IMR-90 (cell line): Measurements from ENCODE around the gene FAM47E. TPM values are rescaled to one million over a fixed set of nuclear protein-coding genes. Genes with fewer than 3 reads are reported as not detected.

Source experiments
- ATAC-seq: fragments of 200-7000 bp; cut with Tn5 transposase; 2 replicates; pipeline ENCODE4 v1.9.1; 2020; ENCODE audit warnings: low read depth, mild to moderate bottlenecking, moderate library complexity
- BruUV-seq: library from RNA; stranded (reverse); fragments of 400-500 nt; replicated peaks from 2 replicates; lab custom pipeline; 2021; lab: Mats Ljungman, UMichigan
- CTCF ChIA-PET: fragments of 300-600 bp; formaldehyde crosslinking; extraction: SDS; loops from one replicate; lab custom pipeline; 2021; ENCODE audit warnings: antibody characterized with exemption; lab: Yijun Ruan, JAX
- POLR2A ChIA-PET: fragments of 300-600 bp; sonication (Branson Sonifier 250); formaldehyde crosslinking; loops from one replicate; lab custom pipeline; 2022; ENCODE audit warnings: antibody characterized with exemption; ENCODE audit not compliant: unreplicated experiment; lab: Charles Lee
- DNase-seq: peaks from one replicate; pipeline ENCODE4 v3.0.0; 2013
- H2AFZ ChIP-seq: replicated peaks from 2 replicates; pipeline ENCODE3; 2013; ENCODE audit warnings: low read length, mild to moderate bottlenecking; ENCODE audit not compliant: poor library complexity
- H2AK5ac ChIP-seq: 2 replicates; pipeline ENCODE4 v1.6.1; 2013; ENCODE audit warnings: low read depth, low read length, inconsistent platforms
- H2AK9ac ChIP-seq: replicated peaks from 2 replicates; pipeline ENCODE3; 2013; ENCODE audit warnings: mild to moderate bottlenecking, low read depth, low read length, moderate library complexity; ENCODE audit not compliant: poor library complexity
- H2BK120ac ChIP-seq: 2 replicates; pipeline ENCODE4 v1.6.1; 2013; ENCODE audit warnings: low read depth, low read length, inconsistent platforms
- H2BK15ac ChIP-seq: 3 replicates; pipeline ENCODE4 v1.6.1; 2013; ENCODE audit warnings: low read depth, low read length, inconsistent platforms
- H2BK20ac ChIP-seq: 2 replicates; pipeline ENCODE4 v1.6.1; 2013; ENCODE audit warnings: low read depth, mild to moderate bottlenecking, inconsistent platforms, low read length, moderate library complexity
- H2BK5ac ChIP-seq: 2 replicates; pipeline ENCODE4 v1.6.1; 2013; ENCODE audit warnings: mild to moderate bottlenecking, low read depth, low read length, inconsistent platforms; ENCODE audit not compliant: poor library complexity, severe bottlenecking
- H3K14ac ChIP-seq: replicated peaks from 2 replicates; pipeline ENCODE4 v1.6.1; 2013; ENCODE audit warnings: low read depth, low read length, inconsistent platforms
- H3K18ac ChIP-seq: 2 replicates; pipeline ENCODE4 v1.6.1; 2013; ENCODE audit warnings: low read depth, low read length, control low read depth
- H3K23ac ChIP-seq: 2 replicates; pipeline ENCODE4 v1.6.1; 2013; ENCODE audit warnings: low read depth, low read length, inconsistent platforms
- H3K27ac ChIP-seq: 2 replicates; pipeline ENCODE4 v1.5.1; 2013; ENCODE audit warnings: mild to moderate bottlenecking, control low read depth, low read length; ENCODE audit not compliant: insufficient read depth
- H3K27me3 ChIP-seq: 2 replicates; pipeline ENCODE4 v1.6.1; 2013; ENCODE audit warnings: low read length; ENCODE audit not compliant: control insufficient read depth, insufficient read depth
- H3K36me3 ChIP-seq: 2 replicates; pipeline ENCODE4 v1.6.1; 2013; ENCODE audit warnings: low read length, mixed read lengths; ENCODE audit not compliant: control insufficient read depth, insufficient read depth
- H3K4ac ChIP-seq: 2 replicates; pipeline ENCODE4 v1.6.1; 2013; ENCODE audit warnings: low read depth, low read length, inconsistent platforms
- H3K4me1 ChIP-seq: 2 replicates; pipeline ENCODE4 v1.6.1; 2013; ENCODE audit warnings: low read length, mixed read lengths; ENCODE audit not compliant: control insufficient read depth, insufficient read depth
- H3K4me2 ChIP-seq: 2 replicates; pipeline ENCODE4 v1.6.1; 2013; ENCODE audit warnings: low read depth, mild to moderate bottlenecking, control low read depth, low read length, moderate library complexity
- H3K4me3 ChIP-seq: 2 replicates; pipeline ENCODE4 v1.5.1; 2013; ENCODE audit warnings: low read depth, mild to moderate bottlenecking, control low read depth, low read length, moderate library complexity; ENCODE audit not compliant: insufficient read depth
- H3K56ac ChIP-seq: 2 replicates; pipeline ENCODE4 v1.6.1; 2013; ENCODE audit warnings: low read length, inconsistent platforms; ENCODE audit not compliant: insufficient read depth; ENCODE audit errors: extremely low read depth
- H3K79me1 ChIP-seq, 2 experiments: 2 replicates each; pipeline ENCODE4 v1.6.1; 2013; ENCODE audit warnings: low read length in 2 of 2, inconsistent platforms in 1 of 2, low read depth in 1 of 2
- H3K9ac ChIP-seq: 2 replicates; pipeline ENCODE4 v1.6.1; 2013; ENCODE audit warnings: low read depth, low read length, control low read depth
- H3K9me1 ChIP-seq: 2 replicates; pipeline ENCODE4 v1.6.1; 2013; ENCODE audit warnings: low read length, inconsistent platforms; ENCODE audit not compliant: insufficient read depth
- H3K9me3 ChIP-seq: 2 replicates; pipeline ENCODE4 v1.6.1; 2013; ENCODE audit warnings: low read length; ENCODE audit not compliant: control insufficient read depth, insufficient read depth
- H4K20me1 ChIP-seq: 2 replicates; pipeline ENCODE4 v1.6.1; 2013; ENCODE audit warnings: low read length, inconsistent platforms; ENCODE audit not compliant: insufficient read depth
- H4K5ac ChIP-seq: 2 replicates; pipeline ENCODE4 v1.6.1; 2013; ENCODE audit warnings: mild to moderate bottlenecking, low read depth, low read length, control low read depth
- H4K8ac ChIP-seq, 2 experiments: 2 replicates each; pipeline ENCODE4 v1.6.1; 2013; ENCODE audit warnings: low read depth in 2 of 2, low read length in 2 of 2, control low read depth in 1 of 2, inconsistent platforms in 1 of 2
- H4K91ac ChIP-seq: 2 replicates; pipeline ENCODE4 v1.6.1; 2013; ENCODE audit warnings: low read depth, low read length, inconsistent platforms; ENCODE audit not compliant: insufficient read depth
- BHLHE40 ChIP-seq: fragments of 150-350 bp; IDR thresholded peaks from 2 replicates; pipeline ENCODE4 v1.6.1; 2016; ENCODE audit warnings: mild to moderate bottlenecking, low read depth, low read length
- CEBPB ChIP-seq: IDR thresholded peaks from 2 replicates; pipeline ENCODE4 v1.6.1; 2012; ENCODE audit warnings: low read depth, low read length, improper control_type of control experiment
- CHD1 ChIP-seq: IDR thresholded peaks from 2 replicates; pipeline ENCODE4 v1.6.1; 2012; ENCODE audit warnings: low read depth, low read length, improper control_type of control experiment
- ELK1 ChIP-seq: fragments of 150-350 bp; IDR thresholded peaks from 2 replicates; pipeline ENCODE4 v1.6.1; 2016; ENCODE audit warnings: low read depth, mild to moderate bottlenecking, low read length, moderate library complexity, borderline replicate concordance
- FOS ChIP-seq: fragments of 150-350 bp; IDR thresholded peaks from 2 replicates; pipeline ENCODE4 v1.6.1; 2016; ENCODE audit warnings: low read depth, low read length
- MAFK ChIP-seq: IDR thresholded peaks from 2 replicates; pipeline ENCODE4 v1.6.1; 2012; ENCODE audit warnings: low read depth, low read length, improper control_type of control experiment
- MAZ ChIP-seq: IDR thresholded peaks from 2 replicates; pipeline ENCODE4 v1.6.1; 2012; ENCODE audit warnings: low read depth, mild to moderate bottlenecking, low read length, improper control_type of control experiment, moderate library complexity, borderline replicate concordance
- MXI1 ChIP-seq: IDR thresholded peaks from 2 replicates; pipeline ENCODE4 v1.6.1; 2012; ENCODE audit warnings: low read depth, mild to moderate bottlenecking, low read length, moderate library complexity, borderline replicate concordance
- NFE2L2 ChIP-seq: fragments of 150-350 bp; IDR thresholded peaks from 2 replicates; pipeline ENCODE4 v1.6.1; 2016; ENCODE audit warnings: low read depth, mild to moderate bottlenecking, low read length
- POLR2A ChIP-seq: IDR thresholded peaks from 2 replicates; pipeline ENCODE4 v1.6.1; 2012; ENCODE audit warnings: mild to moderate bottlenecking, low read depth, low read length
- RAD21 ChIP-seq: IDR thresholded peaks from 2 replicates; pipeline ENCODE4 v1.6.1; 2012; ENCODE audit warnings: low read length, improper control_type of control experiment
- RCOR1 ChIP-seq: IDR thresholded peaks from 2 replicates; pipeline ENCODE4 v1.6.1; 2012; ENCODE audit warnings: mild to moderate bottlenecking, low read length, improper control_type of control experiment; ENCODE audit not compliant: insufficient replicate concordance
- RFX5 ChIP-seq: IDR thresholded peaks from 2 replicates; pipeline ENCODE4 v1.8.0; 2012; ENCODE audit warnings: low read depth, mild to moderate bottlenecking, low read length, moderate library complexity
- SMC3 ChIP-seq: fragments of 150-350 bp; IDR thresholded peaks from 2 replicates; pipeline ENCODE4 v1.6.1; 2016; ENCODE audit warnings: low read depth, mild to moderate bottlenecking, antibody characterized with exemption, low read length, moderate library complexity
- USF2 ChIP-seq: fragments of 150-350 bp; IDR thresholded peaks from 2 replicates; pipeline ENCODE4 v1.6.1; 2017; ENCODE audit warnings: mild to moderate bottlenecking, antibody characterized with exemption, low read length, low read depth
- WGBS, 2 experiments: methylation state at CpG; one replicate each; pipeline versions ENCODE4 v1.1.5 to v1.1.7; 2013; ENCODE audit warnings: missing lambda C conversion rate in 2 of 2; ENCODE audit not compliant: insufficient read length in 1 of 2; ENCODE audit errors: extremely low coverage in 2 of 2; 5-methylcytosine and 5-hydroxymethylcytosine counted together
- dilution Hi-C: fragments of 300-500 bp; cut with HindIII; formaldehyde crosslinking; loops from one replicate; pipeline ENCODE4 v1.14.3; 2018; ENCODE audit warnings: low sequenced_read_pairs; ENCODE audit not compliant: unreplicated experiment
- in situ Hi-C: fragments of 300-500 bp; cut with MboI; formaldehyde crosslinking; loops from 3 replicates; pipeline ENCODE4 v1.14.3; 2019; ENCODE audit warnings: low sequenced_read_pairs, inconsistent platforms, mixed read lengths
- intact Hi-C: fragments of 100-400 bp; cut with micrococcal nuclease; formaldehyde crosslinking; loops from 2 replicates; pipeline ENCODE4 v1.10.0; 2022
- polyA plus RNA-seq, 3 experiments: library from polyadenylated mRNA; depleted of rRNA; stranded (reverse); fragments of >200 nt; gene quantifications; 2 replicates each; pipeline ENCODE4 v1.2.3, GENCODE V29; 2012; ENCODE audit warnings: low replicate concordance in 1 of 3
- total RNA-seq: library from RNA; depleted of rRNA; stranded (reverse); fragments of >200 nt; gene quantifications from 2 replicates; pipeline ENCODE4 v1.2.3, GENCODE V29; 2012
- TF ChIP-seq, protein P1 (sequence below): conservative IDR thresholded peaks from 2 replicates; pipeline ENCODE4 v1.5.1; 2012; ENCODE audit warnings: mild to moderate bottlenecking, low read depth, low read length, improper control_type of control experiment

FAM47E gene
- total and polyA plus RNA-seq, 2 of the 4 experiments (the other 2 are of a cell fraction), result 0.05 TPM; not detected in 1

DNA sequence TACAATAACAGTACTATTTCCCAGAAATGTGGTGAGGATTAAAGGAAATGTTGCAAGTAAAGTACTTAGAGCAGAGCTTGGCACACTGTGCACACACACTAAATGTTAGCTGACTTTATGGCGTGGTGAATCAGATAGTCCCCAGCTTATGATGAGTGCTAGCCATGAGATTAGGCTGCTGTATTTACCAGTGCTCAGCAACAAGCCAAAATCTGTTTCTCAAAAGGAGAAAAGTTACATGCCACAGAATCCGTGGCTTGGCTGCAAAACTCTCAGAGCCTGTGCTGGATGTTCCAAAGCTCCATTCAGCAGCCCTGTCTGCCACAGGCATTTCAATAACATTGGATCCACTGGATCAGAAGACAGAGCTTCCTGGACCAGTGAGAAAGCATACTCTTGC is 42.3 kb downstream of the FAM47E start:
- Histone ChIP-seq H3K9me1 (no peaks in the 10 kb centered on the region), H3K27ac (no peak overlapping the region), H4K20me1 (no peaks in the 10 kb centered on the region), H3K36me3 (no peaks in the 10 kb centered on the region), H2BK5ac (no peak overlapping the region), H2AK9ac (no peak overlapping the region), H3K79me1 (no peaks in the 10 kb centered on the region), H3K4me3 (no peak overlapping the region), H3K9me3 (peaks cover 9% of the 10 kb centered on the region), H2AK5ac (no peak overlapping the region), H3K4me1 (no peaks in the 10 kb centered on the region), H3K56ac (no peak overlapping the region), H3K18ac (no peak overlapping the region), H4K91ac (no peak overlapping the region), H3K23ac (no peak overlapping the region), H2BK15ac (no peak overlapping the region), H2BK20ac (no peak overlapping the region), H3K9ac (no peak overlapping the region), H2BK120ac (no peak overlapping the region), H4K5ac (no peak overlapping the region), H4K8ac (no peak overlapping the region), H3K14ac (no peak overlapping the region), H3K27me3 (peaks cover 12% of the 10 kb centered on the region), H3K4me2 (no peak overlapping the region), H3K4ac (no peak overlapping the region), H2AFZ (no peak overlapping the region)
- dilution Hi-C loops (no loop called here), intact Hi-C loops (no loop called here), in situ Hi-C loops (no loop called here)
- POLR2A ChIA-PET, result no interaction called here
- TF ChIP-seq NFE2L2 (no peak), ELK1 (no peak), RFX5 (no peak), MAZ (no peak), CHD1 (no peak), MAFK (no peak), BHLHE40 (no peak), RAD21 (no peak), SMC3 (no peak), POLR2A (no peak), RCOR1 (no peak), FOS (no peak), MXI1 (no peak), CEBPB (no peak), USF2 (no peak)
- TF ChIP-seq, protein P1, sequence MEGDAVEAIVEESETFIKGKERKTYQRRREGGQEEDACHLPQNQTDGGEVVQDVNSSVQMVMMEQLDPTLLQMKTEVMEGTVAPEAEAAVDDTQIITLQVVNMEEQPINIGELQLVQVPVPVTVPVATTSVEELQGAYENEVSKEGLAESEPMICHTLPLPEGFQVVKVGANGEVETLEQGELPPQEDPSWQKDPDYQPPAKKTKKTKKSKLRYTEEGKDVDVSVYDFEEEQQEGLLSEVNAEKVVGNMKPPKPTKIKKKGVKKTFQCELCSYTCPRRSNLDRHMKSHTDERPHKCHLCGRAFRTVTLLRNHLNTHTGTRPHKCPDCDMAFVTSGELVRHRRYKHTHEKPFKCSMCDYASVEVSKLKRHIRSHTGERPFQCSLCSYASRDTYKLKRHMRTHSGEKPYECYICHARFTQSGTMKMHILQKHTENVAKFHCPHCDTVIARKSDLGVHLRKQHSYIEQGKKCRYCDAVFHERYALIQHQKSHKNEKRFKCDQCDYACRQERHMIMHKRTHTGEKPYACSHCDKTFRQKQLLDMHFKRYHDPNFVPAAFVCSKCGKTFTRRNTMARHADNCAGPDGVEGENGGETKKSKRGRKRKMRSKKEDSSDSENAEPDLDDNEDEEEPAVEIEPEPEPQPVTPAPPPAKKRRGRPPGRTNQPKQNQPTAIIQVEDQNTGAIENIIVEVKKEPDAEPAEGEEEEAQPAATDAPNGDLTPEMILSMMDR, result no peak
- WGBS, 2 experiments, result no CpG with 5 or more reads among the region's 2 CpGs
- CTCF ChIA-PET, result no interaction called here
- no peak for DNase-seq
- no TSS peak for BruUV-seq
- no peak for ATAC-seq
